HG03025 (cell line): ENCODE measurements around the gene HRH2.

Source experiments
- ATAC-seq: cut with Tn5 transposase; IDR thresholded peaks from one replicate; pipeline ENCODE4 v1.9.1; 2021; ENCODE audit warnings: mild to moderate bottlenecking, moderate library complexity; ENCODE audit not compliant: unreplicated experiment, low FRiP score

HRH2 gene

DNA sequence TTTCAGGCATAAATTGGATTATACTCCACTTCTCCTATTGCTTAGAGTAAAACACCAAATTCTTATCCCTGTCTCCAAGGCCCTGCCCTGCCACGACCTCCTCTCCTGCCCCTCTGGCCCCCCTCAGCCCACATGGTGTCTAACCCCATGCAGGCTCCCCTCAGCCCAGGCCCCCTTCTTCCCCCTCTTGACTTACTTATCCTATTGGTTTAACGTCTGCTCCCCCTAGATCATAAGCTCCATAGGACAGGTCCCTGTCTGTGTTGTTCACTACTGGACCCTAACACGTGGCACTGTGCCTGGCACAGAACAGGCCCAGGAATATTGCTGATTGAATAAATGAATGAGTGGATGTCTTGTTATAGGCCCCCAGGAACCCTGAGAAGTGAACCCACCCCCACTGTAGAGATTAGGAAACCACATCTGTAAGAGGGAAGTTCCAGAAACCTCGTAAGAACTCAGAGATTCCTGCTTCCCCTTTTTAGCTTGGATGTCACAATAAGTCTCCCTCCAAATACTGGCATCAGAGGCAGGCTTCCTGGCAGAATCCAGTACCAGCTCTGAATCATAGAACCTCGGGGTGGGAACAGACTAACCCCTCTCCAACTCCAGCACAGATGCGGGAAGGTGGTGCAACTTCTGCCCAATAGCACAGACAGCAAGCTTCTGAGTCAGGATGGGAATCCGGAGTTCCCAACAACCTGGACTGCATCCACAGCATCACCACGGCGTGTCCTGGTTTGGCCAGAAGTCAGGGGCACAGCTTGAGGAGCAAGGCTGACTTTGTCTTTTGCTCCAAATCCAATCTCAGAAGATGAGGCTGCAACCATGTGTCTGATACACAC, 31.5 kb downstream of the HRH2 start:
- ATAC-seq = no peak

- ATAC-seq = no peak
These were observed 32.2 kb downstream of the HRH2 start for GRCh38 chr5:175690025-175690424.

DNA sequence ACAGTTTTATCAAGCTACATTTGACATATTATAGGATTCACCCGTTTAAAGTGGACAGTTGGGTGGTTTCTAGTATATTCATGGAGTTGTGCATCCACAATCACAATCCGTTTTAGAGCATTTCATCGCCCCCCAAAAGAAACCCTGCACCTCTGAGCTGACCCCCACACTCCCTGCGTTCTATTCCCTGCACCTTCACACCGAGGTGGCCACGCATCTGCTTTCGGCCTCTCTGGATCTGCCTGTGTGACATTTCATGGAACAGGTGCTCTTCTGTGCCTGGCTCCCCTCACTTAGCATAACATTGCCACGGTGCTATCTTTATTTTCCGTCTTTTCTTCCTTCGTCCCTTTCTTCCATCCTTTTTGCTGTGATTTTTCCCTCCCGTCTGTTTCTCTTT, 32.7 kb downstream of the HRH2 start:
- ATAC-seq = no peak

DNA sequence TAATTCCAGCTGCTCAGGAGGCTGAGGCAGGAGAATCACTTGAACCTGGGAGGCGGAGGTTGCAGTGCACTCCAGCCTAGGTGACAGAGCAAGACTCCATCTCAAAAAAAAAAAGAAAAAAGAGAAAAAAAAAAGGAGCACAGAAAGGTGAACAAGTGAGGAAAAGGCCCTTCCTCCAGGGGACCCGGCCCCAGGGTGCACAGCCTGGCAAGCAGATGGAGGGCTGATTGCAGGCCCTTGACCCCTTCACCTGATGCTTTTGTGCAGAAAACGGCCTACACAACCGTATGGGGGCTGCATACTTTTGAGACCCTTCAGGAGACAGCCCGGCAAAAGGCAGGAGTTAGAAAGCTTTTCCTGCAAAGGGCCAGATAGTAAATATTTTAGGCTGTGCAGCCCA, 33.9 kb downstream of the HRH2 start:
- ATAC-seq = no peak

- no peak for ATAC-seq
These were observed 34.5 kb downstream of the HRH2 start for GRCh38 chr5:175692235-175692995.

GRCh38 chr5:175692996-175693710, 35.3 kb downstream of the HRH2 start:
- ATAC-seq = no peak

DNA sequence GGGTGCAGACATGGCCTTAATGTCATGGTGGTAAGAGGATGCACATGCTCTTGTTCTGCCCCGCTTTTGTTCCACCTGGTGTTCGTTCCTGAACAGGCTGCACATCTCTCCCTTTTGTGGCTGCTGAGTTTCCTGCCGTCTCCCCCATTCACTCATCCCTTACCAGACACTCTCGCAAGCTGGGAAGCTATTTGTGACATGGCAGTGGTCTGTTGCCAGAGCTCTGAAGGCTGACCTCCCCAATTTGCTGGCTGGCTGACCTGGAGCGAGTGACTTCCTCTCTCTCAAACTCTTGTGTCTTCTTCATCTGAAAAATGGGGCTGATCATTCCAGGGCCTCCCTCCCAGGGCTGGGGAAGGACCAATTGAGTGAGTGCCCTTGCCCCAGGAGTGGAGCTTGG, 35.9 kb downstream of the HRH2 start:
- no peak for ATAC-seq

GRCh38 chr5:175694371-175695160, 36.7 kb downstream of the HRH2 start:
- no peak for ATAC-seq

- no peak for ATAC-seq
These were observed 37.6 kb downstream of the HRH2 start for GRCh38 chr5:175695161-175696126.

- ATAC-seq = no peak
These were observed 38.4 kb downstream of the HRH2 start for GRCh38 chr5:175696139-175696854.

- ATAC-seq = no peak
These were observed 39.0 kb downstream of the HRH2 start for GRCh38 chr5:175696855-175697198.

DNA sequence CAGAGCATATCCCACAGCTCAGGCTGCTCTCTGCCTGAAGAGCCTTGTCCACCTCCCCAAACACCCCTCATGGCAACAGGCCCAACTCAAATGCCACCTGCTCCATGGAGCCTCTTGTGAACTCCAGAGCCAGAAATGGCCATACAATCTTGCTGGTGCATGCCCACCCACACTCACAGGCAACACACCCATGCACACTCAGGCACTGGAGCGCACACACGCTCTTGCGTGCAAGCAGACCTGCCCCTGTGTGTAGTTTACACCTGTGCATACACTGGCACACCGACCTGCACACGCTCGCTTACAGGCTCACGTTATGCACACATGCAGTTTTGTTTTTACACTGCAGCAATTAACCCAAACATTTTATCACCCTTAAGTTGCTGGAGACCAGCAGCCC, 40.0 kb downstream of the HRH2 start:
- no peak for ATAC-seq

- ATAC-seq = no peak
These were observed 40.7 kb downstream of the HRH2 start for GRCh38 chr5:175698401-175699115.

- ATAC-seq = no peak
These were observed 43.1 kb downstream of the HRH2 start for GRCh38 chr5:175700991-175701390.

DNA sequence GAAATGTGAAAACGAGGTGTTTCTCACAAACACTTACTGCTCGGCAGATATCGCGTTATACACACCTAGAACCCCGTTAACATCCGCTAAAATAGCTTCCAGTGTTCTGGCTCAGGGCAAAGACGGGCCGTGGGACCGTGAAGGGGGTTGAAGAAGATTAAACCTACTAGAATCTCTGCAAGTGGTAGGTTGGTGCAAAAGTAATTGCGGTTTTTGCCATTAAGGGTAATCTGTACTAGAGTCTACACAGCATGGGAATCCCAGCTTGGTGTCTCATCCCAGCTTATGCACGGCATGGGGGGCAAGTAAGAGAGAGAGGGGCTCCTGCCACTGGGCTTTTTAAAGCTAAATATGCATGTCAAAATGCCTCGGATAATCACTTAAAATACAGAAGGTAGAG, 43.9 kb downstream of the HRH2 start:
- ATAC-seq = no peak

GRCh38 chr5:175706499-175706898, 48.6 kb downstream of the HRH2 start:
- ATAC-seq = no peak

GRCh38 chr5:175707751-175708375, 50.0 kb downstream of the HRH2 start:
- no peak for ATAC-seq
